NCI-H1694 (cell line): ENCODE data around the gene DPH3.

Experiments
- DNase-seq: peaks from one replicate; lab custom pipeline; 2025; lab: John Stamatoyannopoulos, UW

Gene DPH3

DNA sequence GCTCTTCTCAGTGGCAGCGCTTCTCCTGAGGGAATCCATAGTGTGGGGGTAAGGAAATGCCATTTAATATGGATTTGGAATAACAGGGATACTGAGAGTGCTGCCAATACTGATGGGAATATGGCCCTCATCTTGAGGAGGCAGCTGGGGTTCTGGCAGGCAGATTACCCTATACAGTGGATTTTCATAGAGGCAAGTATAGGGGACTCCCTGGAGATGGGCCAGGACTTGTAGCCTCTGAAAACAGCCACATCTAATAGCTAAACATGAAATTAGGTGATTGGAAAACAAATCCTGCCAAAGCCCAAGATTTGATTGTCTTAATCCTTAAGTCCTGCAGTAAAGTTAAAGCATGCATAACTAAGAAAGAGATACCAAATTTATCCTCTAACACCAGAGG lies 30.9 kb downstream of the DPH3 start:
- DNase-seq: no peak

DNA sequence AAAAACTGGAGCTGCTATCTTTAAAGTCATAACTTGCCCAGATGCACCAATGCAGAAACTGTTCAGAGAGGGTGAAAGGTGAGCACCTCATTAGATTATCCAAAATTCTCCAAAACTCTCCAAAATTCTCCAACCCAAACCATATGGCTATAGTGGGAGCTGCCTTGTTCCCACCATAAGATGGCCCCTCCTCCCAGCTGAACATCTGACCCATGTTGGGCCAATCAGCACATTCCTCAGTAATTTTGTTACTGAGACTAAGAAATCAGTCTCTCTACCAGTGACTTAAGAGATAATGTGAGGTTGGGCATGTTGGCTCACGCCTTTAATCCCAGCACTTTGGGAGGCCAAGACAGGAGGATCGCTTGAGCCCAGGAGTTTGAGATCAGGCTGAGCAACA lies 32.8 kb downstream of the DPH3 start:
- DNase-seq: no peak

DNA sequence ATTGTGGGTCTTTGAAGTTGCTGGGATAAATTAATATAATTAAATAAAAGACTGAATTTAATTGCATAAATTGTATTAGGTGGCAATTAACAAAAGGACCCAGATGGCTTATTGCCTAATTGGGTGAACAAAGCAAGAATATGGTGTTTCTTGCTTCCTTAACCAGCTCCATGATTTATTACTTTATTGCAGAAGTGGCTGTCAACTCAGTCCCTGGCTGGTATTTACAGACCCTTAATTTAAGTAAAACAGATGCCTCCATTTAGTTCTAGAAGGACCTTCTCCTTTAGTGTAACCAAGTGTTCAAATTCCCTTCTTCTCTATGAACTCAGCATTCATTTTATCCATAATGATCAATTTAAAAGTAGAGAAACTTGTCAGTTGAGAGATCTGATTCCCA lies 35.1 kb downstream of the DPH3 start:
- no peak for DNase-seq

DNA sequence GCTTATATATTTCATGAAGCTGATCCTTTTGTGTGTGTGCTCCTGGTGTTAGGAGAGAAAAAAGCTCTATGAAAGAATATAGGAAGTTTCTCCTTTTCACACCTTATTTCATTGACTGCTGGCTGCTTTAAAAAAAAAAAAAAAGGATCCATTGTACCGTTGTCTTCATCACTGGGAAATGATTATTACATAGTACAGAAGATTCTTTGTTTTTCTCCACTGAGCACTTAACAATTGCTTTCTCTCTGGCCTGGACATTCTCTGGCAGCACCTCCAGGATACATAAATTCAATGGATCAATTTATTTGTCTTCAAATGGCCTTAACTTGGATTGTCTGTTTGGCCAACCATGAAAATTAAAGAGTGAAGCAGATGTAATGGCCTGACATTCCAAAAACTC lies 37.2 kb downstream of the DPH3 start:
- DNase-seq: no peak

DNA sequence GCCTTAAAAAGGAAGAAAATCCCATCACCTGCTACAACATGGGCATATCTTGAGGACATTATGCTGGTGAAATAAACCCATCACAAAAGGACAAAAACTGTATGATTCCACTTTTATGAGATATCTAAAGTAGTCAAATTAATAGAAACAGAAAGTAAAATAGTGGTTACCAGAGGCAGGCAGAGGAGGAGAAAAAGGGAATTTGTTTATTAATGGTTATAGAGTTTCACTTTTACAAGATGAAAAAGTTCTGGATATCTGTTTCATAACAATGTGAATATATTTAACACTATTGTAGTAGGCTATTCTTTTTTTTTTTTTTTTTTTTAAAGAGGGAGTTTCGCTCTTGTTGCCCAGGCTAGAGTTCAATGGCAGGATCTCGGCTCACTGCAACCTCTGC lies 40.4 kb downstream of the DPH3 start:
- no peak for DNase-seq

DNA sequence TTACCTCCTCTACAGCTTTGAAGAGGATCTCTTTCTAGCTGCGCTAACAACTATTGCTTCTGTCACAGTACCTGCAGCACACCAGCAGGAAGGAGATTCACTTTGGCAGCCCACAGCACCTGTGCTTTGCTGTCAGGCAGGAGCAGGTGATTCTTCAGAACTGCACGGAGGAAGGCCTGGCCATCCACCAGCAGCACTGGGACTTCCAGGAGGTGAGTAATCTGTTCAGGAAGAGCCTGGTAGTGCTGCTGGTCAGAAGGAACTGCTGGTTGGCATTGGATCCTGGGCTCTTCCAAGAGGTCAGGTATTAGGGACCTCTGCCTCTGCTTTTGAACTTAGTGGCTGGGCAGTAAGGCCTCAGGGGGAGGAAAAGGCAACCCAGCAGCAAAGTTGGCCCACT lies 42.2 kb downstream of the DPH3 start:
- DNase-seq: no peak

DNA sequence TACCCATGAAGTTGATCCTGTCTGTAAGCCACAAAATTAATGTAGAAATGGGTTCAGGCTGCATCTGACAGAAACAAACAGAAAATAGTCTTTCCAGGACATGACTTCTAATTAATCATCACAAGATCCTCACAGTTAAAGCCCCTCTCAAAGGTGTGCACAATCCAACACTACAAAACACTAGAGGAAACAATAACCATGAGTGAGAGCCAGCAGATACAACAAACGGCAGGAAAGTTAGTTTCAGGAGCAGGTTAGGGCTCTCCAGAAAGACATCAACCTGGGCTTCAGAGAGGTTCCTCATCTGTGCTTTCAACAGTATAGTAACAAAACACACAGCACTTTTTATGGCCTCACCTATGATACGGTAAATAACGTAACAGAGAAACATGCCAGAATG lies 42.8 kb downstream of the DPH3 start:
- no peak for DNase-seq

DNA sequence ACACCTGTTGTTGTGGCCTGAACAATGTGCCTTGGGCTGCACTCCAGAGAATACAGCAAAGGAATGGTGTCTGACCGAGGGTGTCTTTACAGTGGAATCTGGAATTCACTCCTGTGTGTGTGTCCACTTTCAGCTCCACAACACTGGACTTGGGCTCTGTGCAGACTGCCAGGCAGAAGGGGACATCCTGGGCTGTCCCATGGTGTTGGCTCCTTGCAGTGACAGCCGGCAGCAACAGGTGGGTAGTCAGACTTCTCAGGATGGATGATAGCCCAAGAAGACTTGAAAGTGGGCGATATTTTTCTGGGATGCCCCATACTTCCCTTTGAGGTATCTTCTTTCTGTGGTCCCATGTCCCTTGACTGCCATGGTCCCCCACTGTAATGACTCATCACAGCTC lies 45.0 kb downstream of the DPH3 start:
- no peak for DNase-seq

DNA sequence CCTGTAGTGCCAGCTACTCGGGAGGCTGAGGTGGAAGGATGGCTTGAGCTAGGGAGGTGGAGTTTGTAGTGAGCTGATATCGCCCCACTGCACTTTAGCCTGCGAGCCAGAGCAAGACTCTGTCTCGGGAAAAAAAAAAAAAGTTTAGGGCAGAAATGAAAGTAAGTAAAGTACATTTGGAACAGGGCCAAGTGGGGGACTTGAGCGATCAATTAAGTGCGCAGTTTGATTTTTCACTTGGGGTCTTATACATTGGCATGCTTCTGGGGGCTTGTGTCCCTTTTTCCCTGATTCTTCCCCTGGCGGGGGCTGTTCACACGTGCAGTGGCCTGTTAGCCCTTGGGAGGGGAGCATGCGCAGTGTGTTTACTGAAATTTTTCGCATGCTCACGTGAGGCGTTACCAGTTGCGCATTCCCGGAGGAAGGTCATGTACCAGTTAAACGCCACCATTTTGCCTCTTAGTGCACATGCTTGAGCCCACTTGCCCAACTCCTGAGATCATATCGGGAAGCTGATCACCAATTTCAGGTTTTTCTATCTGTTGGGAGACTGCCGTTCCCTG lies 48.3 kb downstream of the DPH3 start:
- DNase-seq: no peak

DNA sequence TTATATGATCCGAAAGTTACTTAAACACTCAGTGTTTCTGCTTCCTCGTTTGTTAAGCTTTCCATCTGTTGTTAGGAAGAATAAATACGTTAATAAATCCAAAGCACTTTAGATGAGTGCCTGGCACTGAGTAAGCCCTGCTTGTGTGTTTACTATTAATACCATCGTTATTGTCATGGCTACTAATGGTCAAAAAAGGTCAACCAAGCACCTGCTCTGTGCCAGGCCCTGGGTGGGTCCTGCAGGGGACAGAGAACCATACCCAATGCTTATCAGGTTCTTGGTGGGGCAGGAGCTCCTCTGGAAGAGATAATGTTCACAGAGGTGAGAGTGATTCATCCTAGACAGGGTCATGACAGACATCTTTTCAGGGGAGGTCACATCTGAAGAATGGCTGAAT lies 50.4 kb downstream of the DPH3 start:
- no peak for DNase-seq

DNA sequence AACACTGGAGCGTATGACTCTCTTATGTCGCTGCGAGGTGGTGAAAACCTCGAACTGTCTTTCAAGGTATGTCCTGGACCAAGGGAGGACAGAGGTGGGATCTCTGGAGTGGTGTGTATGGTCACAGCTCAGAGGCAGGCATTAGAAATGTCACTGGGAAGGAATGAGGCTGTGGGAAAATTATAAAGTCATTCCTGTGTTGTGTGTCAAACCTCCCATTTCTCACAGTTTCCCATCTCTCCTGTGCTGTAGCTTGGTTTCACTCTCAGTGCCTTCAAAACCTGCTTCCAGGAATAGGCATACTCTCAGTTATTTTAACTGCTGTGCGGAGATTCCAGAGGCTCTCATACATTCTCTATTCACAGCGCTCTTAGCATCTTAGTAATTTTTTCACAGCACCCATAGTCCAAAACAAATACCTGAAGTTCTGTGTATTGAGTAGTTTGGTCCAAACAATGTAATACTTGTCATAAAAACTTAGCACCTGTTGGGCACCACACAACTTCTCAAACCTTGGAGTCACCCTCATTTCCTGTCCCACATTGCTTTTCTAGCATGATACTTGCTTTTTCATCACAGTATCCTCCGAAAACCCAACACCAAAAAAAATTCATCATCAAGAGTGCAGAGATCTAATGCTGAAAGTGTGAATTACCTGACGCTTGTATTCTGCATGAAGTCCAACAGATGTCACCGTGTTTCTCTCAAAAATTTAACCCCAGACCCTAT lies 53.4 kb downstream of the DPH3 start:
- no peak for DNase-seq
